Measurements from ENCODE around the gene FCGR3A.
"Not testable (repeated sequence)": the region's sequence is repeated elsewhere in the genome, so short reads cannot be mapped to it uniquely, and the experiment has no call there.

DNA sequence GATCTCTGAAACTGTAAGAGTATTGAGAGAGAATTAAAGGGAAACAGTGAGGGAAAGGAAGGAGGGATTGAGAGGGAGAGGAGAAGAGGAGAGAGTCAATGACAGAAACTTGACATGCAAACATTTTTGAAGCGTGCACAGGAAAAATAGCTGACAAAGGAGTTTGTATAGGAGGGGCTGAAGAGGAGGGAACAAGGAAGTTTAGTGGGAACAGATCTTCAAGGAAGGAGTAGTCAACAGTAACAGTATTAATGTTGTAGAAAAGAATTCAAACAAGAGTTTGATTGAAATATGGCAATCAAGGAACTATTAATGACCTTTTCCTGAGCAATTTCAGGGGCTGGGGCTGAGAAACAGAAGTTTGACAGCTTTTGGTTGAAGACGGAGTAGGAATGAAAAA is 4.0 kb upstream of the FCGR3A start:
- TF ChIP-seq, protein P1, sequence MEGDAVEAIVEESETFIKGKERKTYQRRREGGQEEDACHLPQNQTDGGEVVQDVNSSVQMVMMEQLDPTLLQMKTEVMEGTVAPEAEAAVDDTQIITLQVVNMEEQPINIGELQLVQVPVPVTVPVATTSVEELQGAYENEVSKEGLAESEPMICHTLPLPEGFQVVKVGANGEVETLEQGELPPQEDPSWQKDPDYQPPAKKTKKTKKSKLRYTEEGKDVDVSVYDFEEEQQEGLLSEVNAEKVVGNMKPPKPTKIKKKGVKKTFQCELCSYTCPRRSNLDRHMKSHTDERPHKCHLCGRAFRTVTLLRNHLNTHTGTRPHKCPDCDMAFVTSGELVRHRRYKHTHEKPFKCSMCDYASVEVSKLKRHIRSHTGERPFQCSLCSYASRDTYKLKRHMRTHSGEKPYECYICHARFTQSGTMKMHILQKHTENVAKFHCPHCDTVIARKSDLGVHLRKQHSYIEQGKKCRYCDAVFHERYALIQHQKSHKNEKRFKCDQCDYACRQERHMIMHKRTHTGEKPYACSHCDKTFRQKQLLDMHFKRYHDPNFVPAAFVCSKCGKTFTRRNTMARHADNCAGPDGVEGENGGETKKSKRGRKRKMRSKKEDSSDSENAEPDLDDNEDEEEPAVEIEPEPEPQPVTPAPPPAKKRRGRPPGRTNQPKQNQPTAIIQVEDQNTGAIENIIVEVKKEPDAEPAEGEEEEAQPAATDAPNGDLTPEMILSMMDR (IDR thresholded peaks at IDR 0.05): not testable (repeated sequence)
- not testable (repeated sequence) for TF ChIP-seq POLR2A (IDR thresholded peaks at IDR 0.05)

Measured in adrenal gland (tissue), 5 donors.